ENCODE results near the gene LCMT1.
"Not testable (repeated sequence)": the region's sequence is repeated elsewhere in the genome, so short reads cannot be mapped to it uniquely, and the experiment has no call there.

LCMT1 gene

DNA sequence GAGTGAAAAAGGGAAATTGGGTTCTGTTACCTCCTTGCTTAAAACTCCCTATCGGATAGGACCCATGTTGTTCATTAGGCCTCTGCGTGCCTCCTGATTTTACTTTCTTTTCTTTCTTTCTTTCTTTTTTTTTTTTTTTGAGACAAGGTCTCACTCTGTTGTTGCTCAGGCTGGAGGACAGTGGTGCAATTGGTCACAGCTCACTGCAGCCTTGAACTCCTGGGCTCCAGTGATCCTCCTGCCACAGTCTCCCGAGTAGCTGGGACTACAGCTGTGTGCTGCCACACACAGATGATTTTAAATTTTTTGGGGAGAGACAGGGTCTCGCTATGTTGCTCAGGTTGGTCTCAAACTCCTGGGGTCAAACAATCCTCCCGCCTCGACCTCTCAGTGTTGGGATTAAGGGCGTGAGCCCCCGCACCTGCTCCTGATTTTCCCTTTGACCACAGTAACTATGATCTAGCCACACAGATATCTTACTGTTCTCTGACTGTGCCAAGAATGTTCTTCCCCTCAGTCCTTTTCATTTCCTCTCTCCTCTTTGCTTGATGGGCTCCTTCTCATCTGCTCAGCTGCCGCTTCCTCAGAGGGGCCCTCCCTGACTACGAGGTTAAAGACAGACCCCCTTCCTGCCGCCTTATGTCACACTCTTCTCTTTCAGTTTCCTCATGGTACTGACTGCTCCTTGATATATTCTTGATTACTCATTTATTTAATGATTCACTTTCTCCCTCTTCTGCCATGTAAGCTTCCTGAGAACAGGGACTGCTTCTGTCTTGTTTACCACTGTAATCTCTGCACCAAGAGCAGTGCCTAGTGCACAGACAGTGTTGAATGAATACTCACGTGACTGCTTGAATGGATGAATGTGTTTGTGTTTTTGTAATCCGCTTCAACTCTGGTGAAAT lies 44.3 kb downstream of the LCMT1 start:
- H3K27me3 ChIP-seq (ENCODE audit: control insufficient read depth, insufficient read depth, low read length): no peaks in the 10 kb centered on the region
- H3K4me1 ChIP-seq (ENCODE audit: control insufficient read depth, insufficient read depth, low read length): peaks cover 11% of the 10 kb centered on the region
- H3K36me3 ChIP-seq (ENCODE audit: insufficient read depth, low read length): peaks cover 23% of the 10 kb centered on the region
- no peak overlapping the region for H3K4me2 ChIP-seq (ENCODE audit: low read length)
- no peak overlapping the region for H3K9ac ChIP-seq (ENCODE audit: low read depth, low read length)
- no peaks in the 10 kb centered on the region for H3K9me3 ChIP-seq (replicated peaks; ENCODE audit: low read length)
- no peak overlapping the region for H3K4me3 ChIP-seq (ENCODE audit: low read length)

DNA sequence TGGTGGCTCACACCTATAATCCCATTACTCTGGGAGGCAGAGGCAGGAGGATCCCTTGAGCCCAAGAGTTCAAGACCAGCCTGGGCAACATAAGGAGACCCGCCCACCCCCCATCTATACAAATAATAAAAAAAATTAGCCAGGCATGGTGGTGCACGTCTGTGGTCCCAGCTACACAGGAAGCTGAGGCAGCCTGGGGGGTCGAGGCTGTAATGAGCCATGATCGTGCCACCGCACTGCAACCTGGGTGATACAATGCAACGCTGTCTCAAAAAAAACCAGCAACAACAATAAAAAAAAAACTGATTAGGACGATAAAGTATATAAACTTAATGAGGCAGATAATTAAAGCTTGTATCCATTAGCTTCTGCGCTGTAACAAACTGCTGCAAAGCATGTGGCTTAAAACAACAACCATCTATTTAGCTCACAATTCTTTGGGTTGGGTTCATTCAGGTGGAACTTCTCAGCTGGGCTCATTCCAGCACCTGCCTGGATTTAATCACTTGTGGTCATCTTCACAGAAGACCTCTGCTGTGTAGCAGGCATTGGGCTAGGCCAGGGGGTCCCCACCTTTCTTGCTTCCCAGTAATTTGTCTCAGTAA lies 45.8 kb downstream of the LCMT1 start:
- Histone ChIP-seq H3K9me3 (replicated peaks; ENCODE audit: low read length) (no peaks in the 10 kb centered on the region), H3K27me3 (ENCODE audit: control insufficient read depth, insufficient read depth, low read length) (no peaks in the 10 kb centered on the region), H3K9ac (ENCODE audit: low read depth, low read length) (no peak overlapping the region), H3K4me2 (ENCODE audit: low read length) (no peak overlapping the region), H3K36me3 (ENCODE audit: insufficient read depth, low read length) (peaks cover 30% of the 10 kb centered on the region), H3K4me1 (ENCODE audit: control insufficient read depth, insufficient read depth, low read length) (peaks cover 2% of the 10 kb centered on the region), H3K4me3 (ENCODE audit: low read length) (no peak overlapping the region)

DNA sequence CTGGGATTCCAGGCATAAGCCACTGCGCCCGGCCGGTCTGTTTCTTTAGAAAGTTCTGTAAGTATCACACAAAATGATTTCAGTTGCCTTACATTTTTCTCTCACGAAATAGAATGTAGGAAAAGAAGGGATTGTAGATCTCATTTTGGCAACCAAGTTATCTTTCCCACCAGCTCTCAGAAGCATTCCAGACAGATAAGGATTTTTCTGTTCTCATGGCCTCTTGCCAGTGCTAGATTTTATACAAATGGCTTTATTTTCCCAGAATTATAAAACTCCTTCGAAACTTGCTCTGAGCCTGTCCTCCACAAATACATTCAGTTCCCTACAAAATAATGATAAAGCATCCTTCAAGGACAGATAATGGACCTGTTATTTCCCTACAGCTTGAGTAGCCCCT lies 46.9 kb downstream of the LCMT1 start:
- Histone ChIP-seq H3K4me3 (ENCODE audit: low read length) (no peak overlapping the region), H3K4me1 (ENCODE audit: control insufficient read depth, insufficient read depth, low read length) (no peaks in the 10 kb centered on the region)

DNA sequence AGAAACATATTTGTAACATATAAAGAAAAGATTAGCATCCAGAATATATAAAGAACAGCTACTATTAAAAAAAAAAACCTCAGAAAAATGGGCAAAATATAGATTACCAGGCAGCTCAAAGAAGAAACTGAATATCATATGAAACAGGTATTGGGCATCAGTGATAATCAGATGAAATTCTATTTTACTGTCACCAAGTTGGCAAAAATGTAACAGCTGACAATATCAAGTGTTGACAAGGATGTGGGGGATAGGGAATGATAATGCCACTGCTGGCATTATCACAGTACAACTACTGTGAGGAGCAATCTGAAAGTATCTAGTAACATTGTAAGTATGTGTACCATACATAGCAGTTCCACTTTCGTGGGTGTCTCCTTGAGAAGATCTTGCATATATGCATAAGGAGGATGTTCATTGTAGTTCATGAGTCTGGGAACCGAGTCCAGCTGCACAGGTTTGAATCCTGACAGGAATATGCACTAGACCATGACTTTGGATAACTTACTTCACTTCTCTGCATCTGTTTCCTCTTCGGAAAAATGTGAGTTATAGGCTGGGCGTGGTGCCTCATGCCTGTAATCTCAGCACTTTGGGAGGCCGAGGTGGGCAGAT lies 50.3 kb downstream of the LCMT1 start:
- Histone ChIP-seq H3K9me3 (replicated peaks; ENCODE audit: low read length) (no peaks in the 10 kb centered on the region), H3K4me2 (ENCODE audit: low read length) (no peak overlapping the region), H3K27me3 (ENCODE audit: control insufficient read depth, insufficient read depth, low read length) (no peaks in the 10 kb centered on the region), H3K9ac (ENCODE audit: low read depth, low read length) (no peak overlapping the region), H3K4me1 (ENCODE audit: control insufficient read depth, insufficient read depth, low read length) (no peaks in the 10 kb centered on the region), H3K4me3 (ENCODE audit: low read length) (no peak overlapping the region), H3K36me3 (ENCODE audit: insufficient read depth, low read length) (peaks cover 43% of the 10 kb centered on the region)

More for the DNA sequence above, 46.9 kb downstream of the LCMT1 start:
- H3K9ac ChIP-seq (ENCODE audit: low read depth, low read length): no peak overlapping the region
- peaks cover 34% of the 10 kb centered on the region for H3K36me3 ChIP-seq (ENCODE audit: insufficient read depth, low read length)
- H3K9me3 ChIP-seq (replicated peaks; ENCODE audit: low read length): no peaks in the 10 kb centered on the region
- no peaks in the 10 kb centered on the region for H3K27me3 ChIP-seq (ENCODE audit: control insufficient read depth, insufficient read depth, low read length)
- H3K4me2 ChIP-seq (ENCODE audit: low read length): no peak overlapping the region

DNA sequence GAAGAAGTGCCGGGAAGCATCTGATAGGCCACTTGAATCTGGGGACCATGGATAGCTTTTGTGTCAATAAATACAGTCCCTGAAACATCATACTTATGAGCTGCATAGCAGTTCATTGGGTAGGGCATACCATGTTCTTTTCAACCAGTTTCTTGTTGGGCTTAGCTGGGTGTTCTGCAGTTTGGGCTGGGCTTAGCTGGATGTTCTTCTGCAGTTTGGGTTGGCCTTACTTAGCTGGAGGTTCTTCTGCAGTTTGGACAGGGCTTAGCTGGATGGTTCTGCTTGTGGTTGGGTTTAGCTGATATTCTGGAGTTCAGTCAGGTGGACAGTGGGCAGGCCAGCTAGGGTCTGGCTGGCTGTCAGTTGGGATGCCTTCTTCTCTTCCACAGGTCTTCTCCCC lies 52.1 kb downstream of the LCMT1 start:
- Histone ChIP-seq H3K9ac (ENCODE audit: low read depth, low read length) (no peak overlapping the region), H3K4me1 (ENCODE audit: control insufficient read depth, insufficient read depth, low read length) (no peaks in the 10 kb centered on the region), H3K36me3 (ENCODE audit: insufficient read depth, low read length) (peaks cover 45% of the 10 kb centered on the region), H3K4me3 (ENCODE audit: low read length) (no peak overlapping the region), H3K27me3 (ENCODE audit: control insufficient read depth, insufficient read depth, low read length) (no peaks in the 10 kb centered on the region), H3K4me2 (ENCODE audit: low read length) (no peak overlapping the region), H3K9me3 (replicated peaks; ENCODE audit: low read length) (no peaks in the 10 kb centered on the region)

DNA sequence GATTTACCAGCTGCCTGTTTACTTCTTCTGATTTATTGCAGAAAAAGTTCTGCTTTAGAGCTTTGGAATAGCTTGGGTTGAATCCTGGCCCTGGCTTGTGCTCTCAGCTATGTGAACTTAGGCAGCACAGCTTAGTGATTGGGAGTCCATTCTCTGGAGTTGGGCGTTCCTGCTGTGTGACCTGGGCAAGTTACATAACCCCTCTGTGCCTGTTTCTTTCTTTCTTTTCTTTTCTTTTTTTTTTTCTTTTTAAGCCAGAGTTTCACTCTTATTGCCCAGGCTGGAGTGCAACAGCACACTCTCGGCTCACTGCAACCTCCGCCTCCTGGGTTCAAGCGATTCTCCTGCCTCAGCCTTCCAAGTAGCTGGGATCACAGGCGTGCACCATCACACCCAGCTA lies 53.7 kb downstream of the LCMT1 start:
- no peaks in the 10 kb centered on the region for H3K4me1 ChIP-seq (ENCODE audit: control insufficient read depth, insufficient read depth, low read length)
- H3K4me3 ChIP-seq (ENCODE audit: low read length): no peak overlapping the region
- H3K9ac ChIP-seq (ENCODE audit: low read depth, low read length): no peak overlapping the region
- H3K27me3 ChIP-seq (ENCODE audit: control insufficient read depth, insufficient read depth, low read length): no peaks in the 10 kb centered on the region
- H3K36me3 ChIP-seq (ENCODE audit: insufficient read depth, low read length): peaks cover 55% of the 10 kb centered on the region
- H3K9me3 ChIP-seq (replicated peaks; ENCODE audit: low read length): no peaks in the 10 kb centered on the region
- H3K4me2 ChIP-seq (ENCODE audit: low read length): no peak overlapping the region

DNA sequence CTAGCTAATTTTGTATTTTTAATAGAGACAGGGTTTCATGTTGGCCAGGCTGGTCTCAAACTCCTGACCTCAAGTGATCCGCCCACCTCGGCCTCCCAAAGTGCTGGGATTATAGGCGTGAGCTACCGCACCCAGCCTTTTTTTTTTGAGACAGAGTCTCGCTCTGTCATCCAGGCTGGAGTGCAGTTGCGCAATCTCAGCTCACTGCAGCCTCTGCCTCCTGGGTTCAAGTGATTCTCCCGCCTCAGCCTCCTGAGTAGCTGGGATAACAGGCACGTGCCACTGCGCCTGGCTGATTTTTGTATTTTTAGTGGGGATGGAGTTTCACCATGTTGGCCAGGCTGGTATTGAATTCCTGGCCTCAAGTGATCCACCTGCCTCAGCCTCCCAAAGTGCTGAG lies 56.4 kb downstream of the LCMT1 start:
- not testable (repeated sequence) for H3K9ac ChIP-seq (ENCODE audit: low read depth, low read length); H3K4me1 ChIP-seq (ENCODE audit: control insufficient read depth, insufficient read depth, low read length); H3K9me3 ChIP-seq (replicated peaks; ENCODE audit: low read length); H3K4me3 ChIP-seq (ENCODE audit: low read length); H3K4me2 ChIP-seq (ENCODE audit: low read length); H3K27me3 ChIP-seq (ENCODE audit: control insufficient read depth, insufficient read depth, low read length)
- peaks cover 60% of the 10 kb centered on the region for H3K36me3 ChIP-seq (ENCODE audit: insufficient read depth, low read length)

DNA sequence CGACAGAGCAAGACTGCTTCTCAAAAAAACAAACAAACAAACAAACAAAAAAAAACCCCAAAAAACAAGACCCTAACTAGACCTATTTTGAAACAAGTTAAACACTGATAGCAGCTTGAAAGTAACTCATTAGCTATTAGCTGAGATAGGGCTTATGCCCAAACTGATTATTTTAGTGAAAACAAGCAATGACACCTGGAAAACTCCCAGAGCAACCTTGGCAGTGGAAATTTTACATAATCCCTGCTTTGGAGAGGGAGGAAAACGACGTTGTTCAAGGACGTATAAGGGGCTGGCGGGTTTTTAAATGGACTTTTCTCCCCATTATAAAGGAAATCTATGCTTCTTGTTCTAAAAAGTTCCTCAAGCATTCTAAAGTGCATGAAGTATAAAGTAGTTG lies 59.8 kb downstream of the LCMT1 start:
- Histone ChIP-seq H3K4me3 (ENCODE audit: low read length) (no peak overlapping the region), H3K36me3 (ENCODE audit: insufficient read depth, low read length) (peaks cover 50% of the 10 kb centered on the region), H3K27me3 (ENCODE audit: control insufficient read depth, insufficient read depth, low read length) (no peaks in the 10 kb centered on the region), H3K4me1 (ENCODE audit: control insufficient read depth, insufficient read depth, low read length) (no peaks in the 10 kb centered on the region), H3K4me2 (ENCODE audit: low read length) (no peak overlapping the region), H3K9ac (ENCODE audit: low read depth, low read length) (no peak overlapping the region), H3K9me3 (replicated peaks; ENCODE audit: low read length) (no peaks in the 10 kb centered on the region)

DNA sequence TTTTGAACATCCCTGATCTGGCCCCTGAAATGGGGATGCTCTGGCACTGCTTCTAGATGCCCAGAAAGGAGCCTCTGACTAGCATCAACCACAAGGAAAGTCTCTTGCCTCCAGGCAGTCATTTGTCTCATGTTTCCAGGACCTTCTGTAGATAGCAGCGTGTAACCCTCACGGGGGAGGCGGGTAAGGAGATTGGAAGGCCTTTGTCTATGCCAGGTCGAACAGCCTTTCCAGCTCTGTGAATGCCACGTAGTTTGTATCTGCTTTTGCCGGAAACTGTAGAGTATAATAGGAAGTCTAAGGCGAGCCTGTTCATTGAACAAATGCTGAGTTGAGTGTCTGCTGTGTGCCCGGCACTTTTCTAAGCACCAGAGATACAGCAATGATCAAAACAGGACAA lies 61.3 kb downstream of the LCMT1 start:
- Histone ChIP-seq H3K36me3 (ENCODE audit: insufficient read depth, low read length) (peaks cover 40% of the 10 kb centered on the region), H3K4me1 (ENCODE audit: control insufficient read depth, insufficient read depth, low read length) (no peaks in the 10 kb centered on the region), H3K4me2 (ENCODE audit: low read length) (no peak overlapping the region)

DNA sequence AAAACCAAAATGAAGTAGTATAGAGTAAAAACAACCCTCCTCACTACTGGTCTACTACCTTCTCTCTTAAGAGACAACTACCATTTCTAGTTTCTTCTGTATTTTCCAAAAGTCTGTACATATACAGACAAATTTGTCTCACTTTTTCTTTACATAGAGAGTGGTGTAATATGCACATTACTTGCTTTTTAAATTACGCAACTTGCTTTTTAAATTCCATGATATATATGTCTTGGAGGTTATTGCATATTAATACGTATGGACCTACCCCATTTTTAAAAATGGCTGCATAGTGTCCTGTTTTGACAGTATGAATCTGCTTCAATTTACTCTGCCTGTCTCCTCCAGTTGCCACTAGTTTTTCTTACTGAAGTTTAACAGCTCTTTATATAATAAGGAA lies 62.7 kb downstream of the LCMT1 start:
- Histone ChIP-seq H3K27me3 (ENCODE audit: control insufficient read depth, insufficient read depth, low read length) (no peaks in the 10 kb centered on the region), H3K9me3 (replicated peaks; ENCODE audit: low read length) (no peaks in the 10 kb centered on the region), H3K36me3 (ENCODE audit: insufficient read depth, low read length) (peaks cover 40% of the 10 kb centered on the region), H3K4me3 (ENCODE audit: low read length) (no peak overlapping the region), H3K4me2 (ENCODE audit: low read length) (no peak overlapping the region), H3K9ac (ENCODE audit: low read depth, low read length) (no peak overlapping the region), H3K4me1 (ENCODE audit: control insufficient read depth, insufficient read depth, low read length) (no peaks in the 10 kb centered on the region)

More for the DNA sequence above, 61.3 kb downstream of the LCMT1 start:
- Histone ChIP-seq H3K27me3 (ENCODE audit: control insufficient read depth, insufficient read depth, low read length) (no peaks in the 10 kb centered on the region), H3K4me3 (ENCODE audit: low read length) (no peak overlapping the region), H3K9ac (ENCODE audit: low read depth, low read length) (no peak overlapping the region), H3K9me3 (replicated peaks; ENCODE audit: low read length) (no peaks in the 10 kb centered on the region)

DNA sequence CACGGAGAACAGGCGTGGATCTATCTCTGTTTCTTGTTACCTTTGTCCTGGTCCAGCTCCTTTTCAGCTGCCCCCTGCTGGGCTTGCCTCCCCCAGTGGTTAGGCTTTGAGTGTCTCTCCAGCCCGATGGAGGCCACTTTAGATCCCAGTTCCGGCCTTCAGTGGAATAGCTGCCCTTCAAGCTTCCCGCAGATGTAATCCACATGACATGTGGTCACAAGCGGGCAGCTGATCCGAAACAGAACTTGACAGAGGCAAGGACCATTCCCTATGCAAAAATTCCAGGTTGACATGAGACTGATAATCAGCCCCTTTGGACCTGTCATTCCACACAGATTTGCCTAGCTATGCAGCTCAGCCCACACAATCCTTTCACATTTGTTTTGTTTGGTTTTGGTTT lies 64.6 kb downstream of the LCMT1 start:
- Histone ChIP-seq H3K4me3 (ENCODE audit: low read length) (no peak overlapping the region), H3K4me2 (ENCODE audit: low read length) (no peak overlapping the region), H3K27me3 (ENCODE audit: control insufficient read depth, insufficient read depth, low read length) (no peaks in the 10 kb centered on the region), H3K4me1 (ENCODE audit: control insufficient read depth, insufficient read depth, low read length) (no peaks in the 10 kb centered on the region), H3K9me3 (replicated peaks; ENCODE audit: low read length) (no peaks in the 10 kb centered on the region), H3K9ac (ENCODE audit: low read depth, low read length) (no peak overlapping the region), H3K36me3 (ENCODE audit: insufficient read depth, low read length) (peaks cover 28% of the 10 kb centered on the region)
